NCI-H345 treated with DMSO at 0.1 percent for 48 hours (cell line): ENCODE measurements around the gene ATP2B1.
"Not testable (repeated sequence)": the region's sequence is repeated elsewhere in the genome, so short reads cannot be mapped to it uniquely, and the experiment has no call there.

Experiments
- DNase-seq: peaks from one replicate; lab custom pipeline; 2025; ENCODE audit not compliant: unreplicated experiment; lab: John Stamatoyannopoulos, UW

Gene ATP2B1

DNA sequence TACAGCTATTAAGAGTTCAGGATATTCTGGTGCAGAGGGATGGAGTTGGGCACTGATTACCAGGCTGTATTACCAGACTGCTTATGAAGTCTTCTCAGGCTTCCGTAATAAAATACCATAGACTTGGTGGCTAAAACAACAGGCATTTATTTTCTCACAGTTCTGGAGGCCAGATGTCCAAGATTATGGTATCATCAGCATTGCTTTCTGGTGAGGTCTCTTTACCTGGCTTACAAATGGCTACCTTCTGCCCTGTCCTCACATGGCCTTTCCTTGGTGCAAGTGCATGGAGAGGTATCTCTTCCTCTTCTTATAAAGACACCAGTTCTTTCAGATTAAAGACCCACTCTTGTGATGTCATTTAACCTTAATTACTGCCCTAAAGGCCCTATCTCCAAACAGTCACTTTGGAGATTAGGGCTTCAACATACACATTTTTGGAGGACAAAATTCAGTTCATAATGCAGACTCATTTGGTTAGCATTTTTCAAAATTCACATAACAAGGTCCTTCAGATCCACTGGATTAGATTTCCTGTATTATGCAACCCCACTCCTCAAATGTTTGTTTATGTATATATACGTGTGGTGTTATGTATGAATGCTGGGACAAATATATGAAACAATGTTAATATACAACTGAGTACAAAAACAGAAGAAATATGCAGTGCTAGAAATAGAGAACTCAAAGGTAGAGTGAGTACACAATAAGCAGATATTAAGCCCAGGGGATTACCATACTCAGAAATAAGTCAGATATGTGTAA is 9.3 kb upstream of the ATP2B1 start:
- no peak for DNase-seq

DNA sequence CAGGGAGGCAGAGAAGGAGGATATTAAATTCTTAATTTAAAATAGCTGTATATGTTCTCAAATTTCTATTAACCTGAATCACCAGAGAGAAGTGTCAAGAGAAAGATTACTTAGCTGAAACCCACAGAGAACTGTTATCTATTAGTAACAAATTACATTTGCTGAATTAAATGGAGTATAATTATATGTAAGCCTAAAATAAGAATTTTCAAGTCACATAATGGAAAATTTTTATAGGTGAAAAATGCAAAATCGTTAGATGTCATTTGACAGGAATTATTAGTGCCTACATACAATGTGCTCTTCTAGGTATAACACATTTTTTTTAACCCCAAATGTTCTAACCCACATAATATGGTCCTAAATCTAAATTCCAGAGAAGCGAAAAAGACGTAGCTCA is 4.1 kb upstream of the ATP2B1 start:
- no peak for DNase-seq

DNA sequence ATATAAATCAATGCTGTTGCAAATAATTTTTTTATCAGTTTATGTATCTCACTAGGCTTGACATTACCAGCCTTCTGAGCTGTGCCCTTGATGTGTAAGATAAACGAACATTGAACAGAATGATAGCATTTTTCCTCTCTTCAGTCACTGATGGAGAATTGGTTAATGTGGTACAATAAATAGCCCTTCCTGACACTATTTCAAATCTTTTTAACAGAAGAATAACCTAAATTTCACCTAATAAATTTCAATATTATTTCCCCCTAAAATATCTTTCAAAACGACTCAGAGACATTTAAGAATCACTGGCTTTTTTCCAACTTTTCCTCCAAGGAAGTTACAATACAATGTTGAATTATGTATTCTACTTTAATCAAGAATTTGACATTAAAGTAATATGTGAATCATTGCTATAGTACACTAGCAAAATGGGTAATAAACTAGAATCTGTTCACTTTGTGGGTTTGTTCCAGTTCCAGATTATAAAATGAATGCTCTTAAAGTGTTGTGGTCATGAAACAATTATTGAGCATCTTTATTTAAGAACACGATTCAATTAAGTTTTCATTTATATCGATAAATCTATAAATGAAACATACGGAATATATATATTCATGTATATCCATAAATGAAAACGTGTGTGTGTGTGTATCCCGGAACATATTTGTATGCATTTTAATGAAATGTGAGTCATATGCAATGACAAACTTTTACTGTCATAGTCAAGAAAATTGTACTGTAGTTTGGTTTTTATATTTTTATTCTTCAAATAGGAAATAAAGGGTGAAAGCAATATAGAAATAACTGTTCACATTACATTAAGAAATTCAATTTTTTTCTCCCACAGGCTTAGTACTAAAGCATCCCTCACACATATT is 2.5 kb upstream of the ATP2B1 start:
- no peak for DNase-seq

DNA sequence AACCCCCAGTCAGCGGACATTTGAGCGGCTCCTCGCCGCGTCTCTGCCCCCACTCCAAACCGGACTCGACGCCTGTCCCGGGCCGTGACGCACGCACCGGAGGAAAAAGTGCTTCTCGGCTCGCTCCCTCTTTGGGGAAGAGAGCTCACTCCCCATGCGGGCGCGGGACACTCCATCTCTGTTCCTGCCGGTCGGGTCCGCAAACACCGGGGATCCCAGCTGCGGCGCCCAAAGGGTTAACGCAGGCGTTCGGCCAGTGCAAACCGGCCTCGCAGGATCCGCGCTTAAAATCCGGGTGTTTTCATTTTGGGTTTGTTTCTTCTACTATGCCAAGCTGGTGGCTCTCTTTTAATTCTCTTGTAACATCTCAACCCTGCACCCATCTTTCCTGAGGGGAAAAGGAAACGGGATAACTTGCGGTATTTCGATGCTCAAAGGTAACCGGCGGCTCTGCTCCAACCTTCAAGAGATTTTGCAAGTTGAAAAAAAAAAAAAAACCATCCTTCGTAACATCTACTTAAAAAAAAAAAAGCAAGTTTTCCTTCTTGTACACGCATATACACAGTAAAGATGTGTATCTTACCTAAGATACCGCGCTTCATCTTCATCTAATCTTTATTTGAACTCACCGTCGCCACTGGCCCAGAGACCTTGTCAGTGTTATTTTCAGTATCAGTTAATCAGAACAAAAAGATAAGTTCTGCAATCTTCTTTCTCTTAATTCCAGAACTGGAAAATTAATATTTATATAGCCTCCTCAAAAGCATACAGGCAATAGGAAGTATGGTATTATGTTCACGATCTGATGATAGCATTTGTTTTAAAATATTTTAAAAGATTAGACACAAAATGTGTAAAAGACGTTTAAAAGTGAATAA is 1.6 kb upstream of the ATP2B1 start:
- peak; percentile 22 for DNase-seq

DNA sequence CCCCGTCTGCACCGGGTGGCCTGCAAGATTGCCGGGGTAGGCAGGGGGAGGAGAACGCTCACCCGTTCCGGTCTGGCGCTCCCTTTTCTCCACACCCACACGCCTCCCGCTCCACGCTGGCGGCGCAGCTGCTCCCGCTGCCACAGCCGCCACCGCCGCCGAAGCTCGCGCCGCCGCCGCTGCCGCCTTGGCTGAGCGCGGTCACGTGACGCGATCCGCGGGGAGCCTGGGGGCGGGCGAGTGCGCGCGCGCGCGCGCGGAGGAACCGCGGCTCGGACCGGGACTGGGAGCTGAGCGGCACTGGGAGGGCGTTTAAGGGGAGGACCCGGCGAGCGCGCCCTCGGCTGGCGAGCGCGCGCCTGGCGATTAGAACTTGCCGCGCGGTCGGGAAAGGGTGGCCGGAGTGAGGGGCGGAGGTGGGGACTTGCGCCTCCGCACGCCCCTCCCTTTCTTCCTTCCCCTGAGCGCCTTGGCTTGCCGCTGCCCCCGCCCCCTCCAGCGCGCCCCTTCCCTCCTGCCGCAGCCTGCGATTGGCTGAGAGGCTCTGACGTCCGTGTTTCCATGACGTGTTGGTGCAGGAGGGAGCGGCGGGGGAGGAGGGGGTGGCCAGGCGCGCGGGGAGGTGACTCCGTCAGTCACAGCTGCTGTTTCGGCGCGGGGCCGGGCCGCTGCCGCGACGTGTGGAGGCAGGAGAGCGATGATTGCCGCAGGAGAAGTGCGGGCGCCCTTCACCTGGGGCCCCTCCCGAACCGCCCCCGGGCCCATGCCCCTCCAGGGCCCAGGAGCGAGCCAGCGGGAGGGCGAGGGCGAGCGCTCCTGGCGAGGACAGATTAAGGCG is 738 bp upstream of the ATP2B1 start:
- DNase-seq: peak; percentile 88

DNA sequence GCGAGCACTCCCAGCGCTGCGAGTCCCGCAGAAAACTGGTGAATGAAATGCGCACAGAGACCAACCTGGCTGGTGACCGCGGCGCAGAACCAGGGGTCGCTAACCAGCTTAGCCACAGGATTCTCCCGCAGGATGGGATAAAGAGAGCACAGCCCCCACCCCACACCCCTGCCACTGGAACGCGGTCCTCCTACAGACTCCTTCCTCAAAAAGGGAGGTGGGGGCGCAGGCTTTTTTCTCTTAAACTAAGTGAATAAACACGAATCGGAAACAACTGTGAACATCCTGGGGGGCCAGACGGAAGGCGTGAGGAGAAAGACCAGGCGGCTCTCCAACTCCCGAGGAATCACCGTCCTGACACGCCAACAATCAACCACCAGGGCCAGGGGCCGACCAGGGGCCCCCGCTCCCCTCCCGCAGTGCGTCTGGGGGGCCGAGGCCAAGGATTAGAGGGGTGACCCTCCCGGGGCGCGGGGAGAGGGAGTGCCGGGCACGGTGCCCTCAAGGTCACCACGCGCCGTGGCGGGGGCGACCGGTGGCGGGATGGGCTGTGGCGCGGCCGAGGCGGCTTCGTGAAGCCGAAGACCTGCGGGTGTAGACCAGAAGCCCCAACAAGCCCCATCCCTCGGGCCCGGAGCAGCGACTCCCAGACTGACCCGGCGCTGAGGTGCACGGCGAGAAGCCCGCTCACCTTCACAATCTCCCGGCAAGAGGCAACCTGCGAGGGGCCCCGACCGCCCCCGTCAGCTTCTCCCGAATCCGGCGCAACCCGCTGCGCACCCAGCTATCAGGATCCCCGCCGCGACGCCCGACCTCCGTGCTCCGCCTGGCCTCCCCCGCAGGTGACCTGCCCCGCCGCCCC is 704 bp downstream of the ATP2B1 start:
- DNase-seq: peak; percentile 22

DNA sequence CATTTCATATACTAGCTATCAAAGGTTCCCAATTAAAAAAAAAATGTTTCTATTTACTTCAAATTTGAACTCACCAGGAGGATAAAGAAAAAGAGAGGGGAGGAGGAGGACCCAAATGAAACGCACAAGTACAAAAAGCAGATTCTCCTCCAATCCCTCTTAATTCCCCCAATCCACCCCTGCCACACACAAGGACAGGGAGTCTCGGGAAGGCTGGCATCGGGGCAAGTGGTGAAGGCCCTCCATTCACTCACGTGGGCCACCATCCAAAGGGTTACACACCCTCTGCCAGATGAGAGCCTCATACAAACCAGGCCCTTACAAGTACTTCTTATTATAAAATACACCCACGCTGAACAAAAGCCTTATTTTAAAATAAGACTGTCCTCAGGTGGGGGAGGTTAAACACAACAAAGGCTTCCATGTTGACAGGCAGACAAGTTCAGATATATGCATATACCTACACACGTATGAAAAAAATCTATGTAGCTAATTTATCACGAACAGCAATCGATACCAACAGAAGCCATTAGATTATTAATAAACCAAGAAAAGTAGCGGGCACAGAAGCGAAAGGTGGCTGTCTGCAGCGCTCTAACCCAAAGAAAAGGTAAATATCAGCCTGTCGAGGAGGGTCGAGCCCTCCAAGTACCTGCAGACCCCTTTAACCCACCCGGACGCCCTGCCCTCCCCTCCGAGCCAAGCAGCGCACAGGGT is 1.5 kb downstream of the ATP2B1 start:
- peak; percentile 32 for DNase-seq

DNA sequence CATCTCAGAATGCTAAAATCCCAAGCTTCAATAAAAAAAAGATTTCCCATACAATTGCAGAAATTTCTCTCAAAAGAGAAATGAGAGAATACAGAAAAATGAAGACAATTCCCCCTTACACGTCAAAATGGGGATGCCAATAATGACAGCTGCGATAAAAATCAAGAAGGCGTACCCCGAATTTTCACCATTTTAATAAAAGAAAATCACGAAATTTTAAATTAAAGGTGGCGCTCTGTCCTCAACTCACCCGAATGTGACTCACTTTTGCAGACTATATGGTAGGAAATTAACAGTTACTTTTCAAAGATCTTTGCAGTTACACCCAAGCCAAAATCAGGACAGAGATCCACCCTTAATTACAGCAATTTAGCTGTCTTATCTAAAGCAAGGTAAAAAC is 2.1 kb downstream of the ATP2B1 start:
- no peak for DNase-seq

DNA sequence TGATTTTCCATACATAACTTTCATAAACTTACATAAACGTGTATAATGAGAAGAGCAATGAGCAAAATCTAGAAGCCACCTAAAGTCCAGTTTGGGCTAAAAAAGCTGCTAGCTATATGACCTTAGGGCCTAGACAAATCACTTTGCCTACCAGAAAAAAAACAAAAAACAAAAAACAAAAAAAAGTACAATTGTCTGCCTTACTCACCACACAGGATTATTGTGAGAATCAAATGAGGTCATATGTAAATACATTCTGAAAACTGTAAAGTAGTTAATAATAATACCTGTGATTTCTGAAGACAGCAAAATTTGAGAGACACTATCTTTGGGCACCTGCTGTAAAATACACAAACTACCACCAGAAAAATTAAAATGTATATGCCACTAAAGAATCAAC is 4.2 kb downstream of the ATP2B1 start:
- no peak for DNase-seq

DNA sequence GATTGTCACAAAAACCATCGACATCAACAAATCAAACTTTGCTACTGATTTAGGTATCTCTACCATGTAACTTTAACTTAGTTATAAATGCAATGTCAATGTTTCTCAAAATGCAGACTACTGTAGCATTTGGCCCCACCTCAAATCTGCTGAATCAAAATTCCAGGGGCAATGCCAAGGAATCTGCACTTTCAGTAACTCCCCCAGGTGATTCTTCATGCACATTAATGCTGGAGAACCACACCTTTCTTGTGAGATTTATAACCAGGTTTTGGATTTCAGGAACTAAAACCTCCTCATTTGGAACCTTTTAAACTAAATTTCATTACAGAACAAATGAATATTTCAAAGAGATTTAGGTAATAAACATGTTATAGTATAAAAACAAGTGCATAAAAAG is 4.9 kb downstream of the ATP2B1 start:
- DNase-seq: no peak

DNA sequence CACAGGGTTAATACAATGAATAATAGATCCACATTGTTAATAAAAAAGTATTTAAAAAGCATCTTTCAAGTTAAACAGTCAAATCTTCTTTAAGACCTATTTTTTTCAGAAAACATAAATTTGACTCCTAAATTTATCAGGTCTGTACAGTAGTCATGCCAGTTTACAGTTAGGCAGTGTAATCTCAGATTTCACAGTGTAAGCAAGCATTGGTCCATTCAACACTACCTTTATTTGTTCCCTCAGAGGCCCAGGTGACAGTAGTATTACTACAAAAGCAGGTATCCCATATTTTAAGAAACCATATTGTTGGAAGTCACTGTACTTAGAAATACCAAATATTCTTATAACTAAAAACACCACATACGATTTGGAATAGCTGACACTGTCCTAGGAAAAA is 6.1 kb downstream of the ATP2B1 start:
- no peak for DNase-seq

DNA sequence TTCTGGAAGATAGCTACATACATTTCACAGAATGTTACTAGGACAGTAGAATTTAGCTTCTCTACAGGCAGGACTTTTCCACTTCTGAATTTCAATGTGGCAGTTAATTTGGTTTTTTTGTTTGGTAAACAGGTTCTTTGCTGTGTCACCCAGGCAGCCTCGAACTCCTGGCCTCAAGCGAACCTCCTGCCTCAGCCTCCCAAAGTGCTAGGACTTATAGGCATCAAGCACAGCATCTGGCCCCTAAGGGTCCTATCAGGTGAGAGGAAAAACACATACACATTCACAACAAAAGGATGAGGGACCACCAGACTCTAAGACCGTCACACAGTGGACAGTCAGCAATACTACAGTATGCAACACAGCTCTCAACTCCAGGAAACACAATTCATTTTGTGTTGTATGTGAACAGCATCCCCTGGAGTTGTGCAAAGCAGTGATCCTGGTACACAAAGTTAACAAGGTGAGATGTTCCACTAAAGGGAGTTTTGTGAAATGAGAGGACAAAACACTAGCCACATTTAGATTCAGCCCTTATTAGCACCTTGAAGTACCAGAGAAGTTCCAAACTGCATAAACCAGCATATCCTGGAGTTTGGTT is 6.9 kb downstream of the ATP2B1 start:
- DNase-seq: no peak

DNA sequence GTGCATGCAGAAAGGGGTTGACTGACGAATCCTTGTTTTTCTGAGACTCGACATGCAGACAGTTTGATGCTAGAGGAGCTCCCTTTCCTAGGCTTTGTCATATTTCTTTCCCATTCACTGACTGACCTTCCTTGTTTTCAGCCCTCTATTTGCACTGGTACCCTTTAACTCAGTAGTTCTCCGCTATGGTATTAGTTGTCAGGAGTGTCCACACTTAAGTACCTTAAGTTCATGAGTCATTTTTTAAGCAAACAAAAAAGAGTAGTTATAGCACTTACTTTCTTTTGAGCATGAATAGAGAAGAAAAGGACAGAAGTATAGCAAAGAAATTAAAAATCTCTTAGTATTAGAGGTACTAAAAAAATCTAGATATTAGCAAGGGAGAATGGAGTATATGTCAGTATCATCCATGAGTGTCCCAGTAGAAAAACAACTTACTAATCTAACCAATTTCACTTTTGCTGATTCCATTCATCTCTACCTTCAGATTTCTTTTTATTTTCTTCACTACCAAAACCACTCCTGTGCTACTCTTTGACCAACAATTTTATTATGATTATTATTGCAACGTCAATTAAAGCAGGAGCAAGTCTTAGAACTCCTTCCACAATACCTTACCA is 8.3 kb downstream of the ATP2B1 start:
- DNase-seq: no peak

DNA sequence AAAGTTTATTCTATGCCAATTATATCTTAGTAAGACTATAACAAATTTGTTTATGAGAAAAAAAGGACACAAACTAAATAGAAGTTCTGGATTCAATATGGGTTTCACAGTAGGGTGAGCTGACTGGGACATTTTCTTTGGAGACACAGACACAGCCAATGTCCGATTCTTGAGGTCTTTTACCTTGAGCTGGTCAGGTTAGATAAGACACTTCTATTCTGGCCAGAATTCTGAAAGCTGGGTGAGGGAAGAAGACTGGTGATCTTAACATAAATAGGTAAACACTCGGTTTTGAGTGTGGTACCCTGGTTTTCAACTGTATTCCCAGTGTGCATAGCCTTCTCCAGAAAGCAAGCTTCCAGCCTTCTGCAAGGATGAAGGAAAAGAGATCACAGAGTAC is 10.0 kb downstream of the ATP2B1 start:
- no peak for DNase-seq

DNA sequence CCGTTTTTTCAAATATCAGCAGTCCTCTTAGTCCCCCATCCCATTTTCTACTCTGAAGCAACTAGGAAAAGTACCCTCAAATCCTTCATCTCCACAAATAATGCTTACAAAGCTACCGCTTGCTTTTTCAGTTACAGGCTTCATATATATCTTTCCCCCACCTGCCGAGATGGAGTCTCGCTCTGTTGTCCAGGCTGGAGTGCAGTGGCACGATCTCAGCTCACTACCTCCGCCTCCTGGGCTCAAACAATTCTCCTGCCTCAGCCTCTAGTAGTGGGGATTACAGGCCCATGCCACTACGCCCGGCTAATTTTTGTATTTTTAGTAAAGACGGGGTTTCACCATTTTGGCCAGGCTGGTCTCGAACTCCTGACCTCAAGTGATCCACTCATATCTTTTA is 10.9 kb downstream of the ATP2B1 start:
- DNase-seq: not testable (repeated sequence)

DNA sequence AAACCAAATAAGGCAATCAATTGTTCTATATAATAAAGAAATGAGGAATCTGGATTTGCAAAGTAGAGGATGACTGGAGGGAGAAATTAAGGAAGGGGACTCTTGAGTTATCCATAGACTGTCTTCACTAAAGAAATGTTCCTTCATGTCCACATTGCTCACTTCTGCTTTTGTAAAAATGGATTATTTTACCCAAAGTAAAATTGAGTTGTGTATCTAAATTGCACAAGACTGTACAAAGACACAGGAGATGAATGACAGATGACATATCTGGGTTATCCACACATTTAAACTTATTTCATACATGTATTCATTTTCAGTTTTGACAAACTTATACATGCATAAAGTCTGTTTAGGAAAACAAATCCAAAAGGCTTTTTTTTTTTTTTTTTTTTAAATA is 11.3 kb downstream of the ATP2B1 start:
- DNase-seq: no peak

DNA sequence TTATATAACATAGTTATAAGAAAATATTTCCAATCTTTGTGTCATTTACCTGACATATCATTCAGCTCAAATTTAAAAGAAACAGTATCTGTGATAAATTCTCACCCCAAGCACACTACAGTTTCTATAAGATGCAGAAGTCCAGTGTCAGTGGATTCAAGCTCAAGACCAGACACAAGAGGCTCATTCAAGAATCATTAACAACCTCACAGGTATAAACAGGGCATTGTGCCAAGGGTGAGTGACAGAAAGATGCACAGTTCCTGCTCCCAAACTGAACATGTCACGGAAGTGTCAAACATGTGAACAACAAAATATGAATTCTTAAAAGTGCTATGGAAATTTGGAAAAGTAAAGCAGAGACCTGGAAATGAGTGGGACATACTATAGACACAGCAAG is 12.8 kb downstream of the ATP2B1 start:
- DNase-seq: no peak

DNA sequence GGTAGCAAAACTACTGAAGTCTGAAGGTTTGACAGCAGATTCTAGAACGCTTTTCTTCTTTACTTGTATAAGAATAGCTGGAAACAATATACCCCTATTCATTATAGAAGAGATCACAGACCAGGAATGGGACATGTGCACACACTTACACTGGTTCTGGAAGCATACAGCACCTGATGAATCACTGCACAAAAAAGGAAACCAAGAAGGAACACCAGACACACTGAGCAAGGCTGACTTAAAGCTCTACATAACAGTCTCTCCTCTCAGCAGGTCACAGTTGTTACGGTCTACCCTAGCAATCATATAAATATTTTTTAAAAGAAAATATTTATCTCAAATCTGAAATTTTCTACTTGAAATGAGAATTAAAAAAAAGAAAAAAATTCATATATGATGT is 13.5 kb downstream of the ATP2B1 start:
- no peak for DNase-seq
